ENCODE results near the gene BCL2L15. TPM values are rescaled to one million over a fixed set of nuclear protein-coding genes. Genes with fewer than 3 reads are reported as not detected.

Gene BCL2L15
- total and polyA plus RNA-seq, 2 of the 8 experiments (the other 6 are each of a cell fraction or from before 2014, with no cell fraction given) = 0.32 to 0.36 TPM

- Histone ChIP-seq H3K36me3 (ENCODE audit: control insufficient read depth in 2 of 4, insufficient read depth in 4 of 4, low read length in 3 of 4) (peaks cover 0 to 2% (median 0%) of the 10 kb centered on the region in 4 experiments; a peak in 3 of 8 replicates), H4K20me1 (replicated peaks in 1 of 2; ENCODE audit: control insufficient read depth in 1 of 2, insufficient read depth in 2 of 2, low read length in 2 of 2) (no peaks in the 10 kb centered on the region), H3K4me1 (replicated peaks in 1 of 4; ENCODE audit: control insufficient read depth in 3 of 4, insufficient read depth in 4 of 4, low read length in 3 of 4) (no peaks in the 10 kb centered on the region), H3K23ac (ENCODE audit: insufficient read length) (no peak overlapping the region), H2BK15ac (ENCODE audit: low read length) (no peak overlapping the region), H3K27me3 (replicated peaks in 1 of 4; ENCODE audit: control insufficient read depth in 3 of 4, extremely low read depth in 1 of 4, insufficient read depth in 3 of 4, low read length in 3 of 4) (no peaks in the 10 kb centered on the region), H2BK5ac (ENCODE audit: low read depth, low read length) (no peak overlapping the region), H4K8ac (ENCODE audit: extremely low read depth, insufficient read depth, low read length) (no peak overlapping the region), H4K5ac (ENCODE audit: insufficient read length, low read depth, low read length) (no peak overlapping the region), H3K23me2 (ENCODE audit: low read depth, low read length) (no peaks in the 10 kb centered on the region), H3K79me1 (ENCODE audit: low read depth, low read length) (no peaks in the 10 kb centered on the region), H3K4me2 (ENCODE audit: insufficient read depth in 1 of 2, low read depth in 2 of 2, low read length in 2 of 2) (no peak overlapping the region), H2BK20ac (ENCODE audit: low read length) (no peak overlapping the region), H3K14ac (ENCODE audit: insufficient read length) (no peak overlapping the region), H3K18ac (ENCODE audit: extremely low read depth, low read length) (no peak overlapping the region), H3K4ac (replicated peaks; ENCODE audit: insufficient read length, low read depth, low read length) (no peak overlapping the region), H2AFZ (ENCODE audit: low read length) (no peak overlapping the region), H2BK120ac (replicated peaks; ENCODE audit: low read depth, low read length) (no peak overlapping the region), H3K27ac (ENCODE audit: low read depth, low read length) (no peak overlapping the region), H3K9me3 (ENCODE audit: insufficient read depth in 2 of 2, low read depth in 1 of 2, low read length in 1 of 2) (no peaks in the 10 kb centered on the region), H2BK12ac (ENCODE audit: low read depth, low read length) (no peak overlapping the region), H4K91ac (replicated peaks; ENCODE audit: insufficient read length, low read length) (no peak overlapping the region), H3K56ac (replicated peaks; ENCODE audit: insufficient read length, low read depth, low read length) (no peak overlapping the region), H3K4me3 (ENCODE audit: extremely low read depth in 1 of 4, insufficient read depth in 2 of 4, low read depth in 3 of 4, low read length in 4 of 4) (no peak overlapping the region), H3K9ac (replicated peaks in 1 of 4; ENCODE audit: extremely low read depth in 1 of 4, low read depth in 3 of 4, low read length in 3 of 4) (no peak overlapping the region), H3K79me2 (ENCODE audit: control insufficient read depth in 1 of 2, insufficient read depth in 2 of 2, low read length in 2 of 2) (no peaks in the 10 kb centered on the region), H2AK5ac (ENCODE audit: low read depth, low read length) (no peak overlapping the region)
- DNase-seq (ENCODE audit: low read depth in 1 of 2, low spot score in 2 of 2) (no peak), FAIRE-seq (no peak)
- WGBS, 2 experiments (ENCODE audit: extremely low coverage in 1 of 2, insufficient coverage in 1 of 2, insufficient read length in 1 of 2, insufficient replicate concordance in 2 of 2, low coverage in 1 of 2, low lambda C conversion rate in 2 of 2, missing lambda C conversion rate in 1 of 2) = 90% methylated on average over 5 of the region's 5 CpGs; no CpG with 5 or more reads in 1 of the 2 experiments
- CTCF ChIA-PET (ENCODE audit: partially characterized antibody) = interaction anchor here (0.8 kb wide), 1 partner anchor 82 kb away, joined by 3 read pairs; no protein-coding TSS in a partner anchor
- POLR2A ChIA-PET (ENCODE audit: partially characterized antibody) = interaction anchor here (1.4 kb wide), 1 partner anchor 11 kb away, joined by 4 read pairs; no protein-coding TSS in a partner anchor
These were observed 29.6 kb upstream of the BCL2L15 start for GRCh38 chr1:113916974-113917373.
